ENCODE results near the gene RIPPLY3.
"Not testable (repeated sequence)": the region's sequence is repeated elsewhere in the genome, so short reads cannot be mapped to it uniquely, and the experiment has no call there.

Gene RIPPLY3

GRCh38 chr21:36988536-36988935 lies 18.0 kb upstream of the RIPPLY3 start:
- peaks cover 3% of the 10 kb centered on the region for H3K27me3 Mint-ChIP-seq (ENCODE audit: low read depth)
- H3K27ac Mint-ChIP-seq, result peak overlapping the region; percentile 81 to 89 (median 86)
- H3K36me3 Mint-ChIP-seq (ENCODE audit: low read depth), result peaks cover 10% of the 10 kb centered on the region
- H3K9me3 Mint-ChIP-seq, result no peaks in the 10 kb centered on the region
- no peak for TF ChIP-seq CTCF (IDR thresholded peaks at IDR 0.05; ENCODE audit: unreplicated experiment in 3 of 3)
- H3K4me3 Mint-ChIP-seq, result peak overlapping the region; percentile 55 to 79 (median 70)
- peaks cover 4% of the 10 kb centered on the region for H3K4me1 Mint-ChIP-seq

- peak overlapping the region; percentile 88 to 98 (median 95) for H3K27ac Mint-ChIP-seq
- H3K36me3 Mint-ChIP-seq (ENCODE audit: low read depth), result peaks cover 10% of the 10 kb centered on the region
- H3K4me1 Mint-ChIP-seq; H3K9me3 Mint-ChIP-seq; H3K27me3 Mint-ChIP-seq (ENCODE audit: low read depth): not testable (repeated sequence)
- peak overlapping the region; percentile 86 to 87 (median 86) for H3K4me3 Mint-ChIP-seq
These were observed 17.3 kb upstream of the RIPPLY3 start for GRCh38 chr21:36989199-36989698.

GRCh38 chr21:36989699-36990507 lies 16.6 kb upstream of the RIPPLY3 start:
- H3K4me3 Mint-ChIP-seq, result peak overlapping the region; percentile 86 to 90 (median 87)
- H3K4me1 Mint-ChIP-seq, result peaks cover 4% of the 10 kb centered on the region
- H3K36me3 Mint-ChIP-seq (ENCODE audit: low read depth), result peaks cover 10% of the 10 kb centered on the region
- H3K9me3 Mint-ChIP-seq, result no peaks in the 10 kb centered on the region
- H3K27ac Mint-ChIP-seq, result peak overlapping the region; percentile 88 to 98 (median 95)
- TF ChIP-seq CTCF (IDR thresholded peaks at IDR 0.05; ENCODE audit: unreplicated experiment in 3 of 3), result peak; percentile 90 to 97 (median 92)
- H3K27me3 Mint-ChIP-seq (ENCODE audit: low read depth), result peaks cover 3% of the 10 kb centered on the region

GRCh38 chr21:36990508-36991205 lies 15.8 kb upstream of the RIPPLY3 start:
- no peaks in the 10 kb centered on the region for H3K9me3 Mint-ChIP-seq
- TF ChIP-seq CTCF (IDR thresholded peaks at IDR 0.05; ENCODE audit: unreplicated experiment in 3 of 3), result no peak

DNA sequence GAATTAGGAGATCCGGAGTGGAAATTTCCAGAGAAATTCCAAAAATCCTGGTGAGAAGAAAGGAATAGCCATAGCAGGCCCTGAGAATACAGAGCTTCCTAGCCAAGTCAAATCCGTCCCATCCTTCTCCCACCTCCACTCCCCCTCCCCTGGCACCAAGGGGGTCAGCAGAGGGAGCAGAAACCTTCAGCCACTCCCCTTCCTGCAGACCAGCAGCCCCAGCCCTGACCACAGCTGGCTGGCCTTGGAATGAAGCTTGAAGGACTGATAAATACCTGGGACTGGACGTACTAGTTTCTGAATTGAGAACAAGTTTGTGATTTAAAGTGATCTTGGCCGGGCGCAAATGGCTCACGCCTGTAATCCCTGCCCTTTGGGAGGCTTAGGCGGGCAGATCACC lies 13.8 kb upstream of the RIPPLY3 start:
- H3K27me3 Mint-ChIP-seq (ENCODE audit: low read depth), result peaks cover 3% of the 10 kb centered on the region
- no peaks in the 10 kb centered on the region for H3K36me3 Mint-ChIP-seq (ENCODE audit: low read depth)
- peaks cover 4% of the 10 kb centered on the region for H3K4me1 Mint-ChIP-seq
- no peak overlapping the region for H3K27ac Mint-ChIP-seq
- H3K9me3 Mint-ChIP-seq, result no peaks in the 10 kb centered on the region
- TF ChIP-seq CTCF (IDR thresholded peaks at IDR 0.05; ENCODE audit: unreplicated experiment in 3 of 3), result no peak
- no peak overlapping the region for H3K4me3 Mint-ChIP-seq

More at GRCh38 chr21:36990508-36991205, 15.8 kb upstream of the RIPPLY3 start:
- H3K27ac Mint-ChIP-seq, result peak overlapping the region; percentile 88 to 98 (median 93)
- H3K4me3 Mint-ChIP-seq, result peak overlapping the region; percentile 86 to 90 (median 87)
- H3K4me1 Mint-ChIP-seq, result peaks cover 4% of the 10 kb centered on the region
- H3K27me3 Mint-ChIP-seq (ENCODE audit: low read depth), result peaks cover 3% of the 10 kb centered on the region
- peaks cover 10% of the 10 kb centered on the region for H3K36me3 Mint-ChIP-seq (ENCODE audit: low read depth)

- no peak for TF ChIP-seq CTCF (IDR thresholded peaks at IDR 0.05; ENCODE audit: unreplicated experiment in 3 of 3)
- no peak overlapping the region for H3K4me3 Mint-ChIP-seq
- H3K27ac Mint-ChIP-seq, result no peak overlapping the region
- H3K4me1 Mint-ChIP-seq, result no peaks in the 10 kb centered on the region
- H3K9me3 Mint-ChIP-seq, result peaks cover 3% of the 10 kb centered on the region
- peaks cover 12% of the 10 kb centered on the region for H3K27me3 Mint-ChIP-seq (ENCODE audit: low read depth)
- no peaks in the 10 kb centered on the region for H3K36me3 Mint-ChIP-seq (ENCODE audit: low read depth)
These were observed 11.9 kb upstream of the RIPPLY3 start for GRCh38 chr21:36994501-36995158.

DNA sequence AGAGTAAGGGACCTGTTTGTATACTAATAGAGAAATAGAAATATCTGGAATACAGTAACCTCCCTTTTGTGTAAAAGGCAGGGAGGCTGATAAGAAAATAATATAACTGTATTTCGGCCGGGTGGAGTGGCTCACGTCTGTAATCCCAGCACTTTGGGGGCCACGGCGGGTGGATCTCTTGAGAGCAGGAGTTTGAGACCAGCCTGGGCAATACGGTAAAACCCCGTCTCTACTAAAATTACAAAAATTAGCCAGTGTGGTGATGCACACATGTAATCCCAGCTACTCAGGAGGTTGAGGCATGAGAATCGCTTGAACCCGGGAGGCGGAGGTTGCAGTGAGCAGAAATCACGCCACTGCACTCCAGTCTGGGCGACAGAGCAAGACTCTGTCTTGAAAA lies 11.2 kb upstream of the RIPPLY3 start:
- H3K27me3 Mint-ChIP-seq (ENCODE audit: low read depth), result peaks cover 11% of the 10 kb centered on the region
- not testable (repeated sequence) for H3K36me3 Mint-ChIP-seq (ENCODE audit: low read depth); H3K9me3 Mint-ChIP-seq; H3K4me1 Mint-ChIP-seq; H3K27ac Mint-ChIP-seq; H3K4me3 Mint-ChIP-seq

Measured in nephron (organoid).